Upper lobe of right lung (tissue), 1 donor: ENCODE data around the gene NES. TPM values are rescaled to one million over a fixed set of nuclear protein-coding genes. Genes with fewer than 3 reads are reported as not detected.

Source experiments
- ATAC-seq: fragments of 200-7000 bp; cut with Tn5 transposase; one replicate; pipeline ENCODE4 v1.9.1; 2020; ENCODE audit warnings: mild to moderate bottlenecking, moderate library complexity
- DNase-seq: peaks from one replicate; pipeline ENCODE4 v3.0.0-alpha.2; 2020
- H3K27ac ChIP-seq: fragments of 200-600 bp; one replicate; pipeline ENCODE4 v1.8.0; 2022
- H3K27me3 ChIP-seq: fragments of 200-600 bp; one replicate; pipeline ENCODE4 v1.8.0; 2022; ENCODE audit warnings: mild to moderate bottlenecking
- H3K36me3 ChIP-seq: fragments of 200-600 bp; one replicate; pipeline ENCODE4 v1.8.0; 2022
- H3K4me1 ChIP-seq: fragments of 200-600 bp; one replicate; pipeline ENCODE4 v1.8.0; 2022
- H3K4me3 ChIP-seq: fragments of 200-600 bp; one replicate; pipeline ENCODE4 v1.8.0; 2022; ENCODE audit warnings: mild to moderate bottlenecking
- H3K9me3 ChIP-seq: fragments of 200-600 bp; one replicate; pipeline ENCODE4 v1.8.0; 2022
- CTCF ChIP-seq: fragments of 200-600 bp; IDR thresholded peaks from one replicate; pipeline ENCODE4 v1.8.0; 2022; ENCODE audit warnings: antibody characterized with exemption
- intact Hi-C: fragments of 100-400 bp; cut with DNase I; formaldehyde crosslinking; loops from one replicate; pipeline ENCODE4 v1.11.0; 2022
- total RNA-seq: library from RNA; stranded (reverse); fragmentation: NEBNext Ultra II Directional; extraction: Animal tissue kit (Norgen Biotek cat#: 25700); gene quantifications from one replicate; pipeline ENCODE4 v1.2.1, GENCODE V29; 2021
- donor health status: DM: no; HTN: yes; CAD: no; lungs with severe emphysema.

Gene NES
- total RNA-seq, 1 donor from 2014 or later: 54.7 TPM

- Histone ChIP-seq H3K9me3 (no peaks in the 10 kb centered on the region), H3K36me3 (no peaks in the 10 kb centered on the region), H3K4me1 (peaks cover 27% of the 10 kb centered on the region), H3K27me3 (peaks cover 48% of the 10 kb centered on the region), H3K4me3 (peak within 1 kb of the TSS; percentile 48), H3K27ac (peak within 1 kb of the TSS; percentile 44)
- DNase-seq (no peak), ATAC-seq (peak; percentile 2)
- no peak for TF ChIP-seq CTCF
- intact Hi-C loops: no loop called here
Measured at GRCh38 chr1:156705321-156705917, 28.2 kb upstream of the NES start, which contains the start of gene CRABP2. TSS of gene CRABP2 (minus strand) at chr1:156705583. CDS start at chr1:156705446, 137 bp downstream.

- Histone ChIP-seq H3K4me1 (peaks cover 27% of the 10 kb centered on the region), H3K4me3 (peak overlapping the region; percentile 48), H3K36me3 (no peaks in the 10 kb centered on the region), H3K9me3 (no peaks in the 10 kb centered on the region), H3K27me3 (peaks cover 48% of the 10 kb centered on the region), H3K27ac (no peak overlapping the region)
- no peak for TF ChIP-seq CTCF
- intact Hi-C loops: no loop called here
- DNase-seq: no peak
- ATAC-seq: peak; percentile 6
Measured at GRCh38 chr1:156704930-156705320, 27.7 kb upstream of the NES start.

GRCh38 chr1:156704166-156704711 is 27.0 kb upstream of the NES start:
- no peak for TF ChIP-seq CTCF
- H3K4me1 ChIP-seq: peaks cover 24% of the 10 kb centered on the region
- DNase-seq (no peak), ATAC-seq (no peak)
- peaks cover 48% of the 10 kb centered on the region for H3K27me3 ChIP-seq
- intact Hi-C loops: no loop called here
- H3K9me3 ChIP-seq: no peaks in the 10 kb centered on the region
- no peak overlapping the region for H3K4me3 ChIP-seq
- no peak overlapping the region for H3K27ac ChIP-seq
- H3K36me3 ChIP-seq: no peaks in the 10 kb centered on the region

GRCh38 chr1:156703741-156704140 is 26.5 kb upstream of the NES start:
- no peaks in the 10 kb centered on the region for H3K36me3 ChIP-seq
- peaks cover 48% of the 10 kb centered on the region for H3K27me3 ChIP-seq
- no peak overlapping the region for H3K4me3 ChIP-seq
- no peak for TF ChIP-seq CTCF
- intact Hi-C loops: no loop called here
- H3K4me1 ChIP-seq: peaks cover 24% of the 10 kb centered on the region
- ATAC-seq (no peak), DNase-seq (no peak)
- H3K9me3 ChIP-seq: no peaks in the 10 kb centered on the region
- H3K27ac ChIP-seq: no peak overlapping the region

GRCh38 chr1:156703336-156703735 is 26.1 kb upstream of the NES start:
- peaks cover 48% of the 10 kb centered on the region for H3K27me3 ChIP-seq
- TF ChIP-seq CTCF: no peak
- no peak overlapping the region for H3K27ac ChIP-seq
- ATAC-seq (no peak), DNase-seq (no peak)
- H3K4me3 ChIP-seq: no peak overlapping the region
- H3K4me1 ChIP-seq: peaks cover 24% of the 10 kb centered on the region
- H3K36me3 ChIP-seq: no peaks in the 10 kb centered on the region
- H3K9me3 ChIP-seq: no peaks in the 10 kb centered on the region
- intact Hi-C loops: no loop called here
